ENCODE results near the gene ARHGAP33. TPM values are rescaled to one million over a fixed set of nuclear protein-coding genes. Genes with fewer than 3 reads are reported as not detected.
A peak's percentile ranks its signal among the peaks of the same experiment; 100 is the strongest.

ARHGAP33 gene
- polyA plus RNA-seq, 1 of the 3 experiments (the other 2 are of a cell fraction) = 7.8 TPM

DNA sequence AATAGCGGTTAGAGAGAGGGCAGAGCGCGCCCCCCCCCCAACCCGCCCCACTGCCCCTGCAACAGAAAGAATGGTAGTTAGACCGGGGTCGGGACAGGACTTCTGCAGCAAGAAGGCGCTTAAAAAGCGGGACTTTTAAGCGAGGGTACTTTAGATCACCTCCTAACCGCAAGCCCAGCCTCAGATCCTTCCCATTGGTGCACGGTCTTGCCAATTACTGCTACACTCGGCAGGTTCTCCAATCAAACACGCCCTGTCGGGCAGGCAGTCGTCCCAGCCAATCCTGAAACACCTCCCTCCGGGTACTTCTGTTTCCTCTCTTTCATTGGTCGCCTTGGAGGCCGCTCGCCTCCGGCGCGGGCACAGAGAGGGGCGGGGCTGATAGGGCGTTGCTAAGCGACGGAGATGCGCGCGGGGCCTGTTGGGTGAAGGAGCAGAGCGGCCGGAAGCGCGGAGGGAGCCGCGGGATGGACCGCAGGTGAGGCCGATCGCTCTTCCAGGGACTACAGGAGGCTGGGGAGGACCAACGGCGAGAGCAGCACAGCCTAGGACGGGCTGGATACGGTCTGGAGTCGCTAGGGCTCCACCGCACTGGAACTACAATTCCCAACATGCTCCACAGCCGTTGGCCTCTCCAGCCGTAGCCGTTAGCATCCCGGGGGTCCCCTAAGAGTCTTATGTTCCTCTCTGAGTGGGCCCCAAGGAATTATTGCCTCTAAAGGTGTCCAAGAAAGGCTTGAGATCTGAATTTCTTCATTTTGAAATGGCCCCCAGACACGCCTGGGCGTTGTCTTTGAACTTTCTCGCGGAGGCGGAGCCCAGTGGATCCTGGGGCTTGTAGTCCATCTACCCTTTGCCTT is 17.4 kb upstream of the ARHGAP33 start, which contains the start of gene PROSER3 (continued):
- TF ChIP-seq, protein P1, sequence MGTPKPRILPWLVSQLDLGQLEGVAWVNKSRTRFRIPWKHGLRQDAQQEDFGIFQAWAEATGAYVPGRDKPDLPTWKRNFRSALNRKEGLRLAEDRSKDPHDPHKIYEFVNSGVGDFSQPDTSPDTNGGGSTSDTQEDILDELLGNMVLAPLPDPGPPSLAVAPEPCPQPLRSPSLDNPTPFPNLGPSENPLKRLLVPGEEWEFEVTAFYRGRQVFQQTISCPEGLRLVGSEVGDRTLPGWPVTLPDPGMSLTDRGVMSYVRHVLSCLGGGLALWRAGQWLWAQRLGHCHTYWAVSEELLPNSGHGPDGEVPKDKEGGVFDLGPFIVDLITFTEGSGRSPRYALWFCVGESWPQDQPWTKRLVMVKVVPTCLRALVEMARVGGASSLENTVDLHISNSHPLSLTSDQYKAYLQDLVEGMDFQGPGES (IDR thresholded peaks at IDR 0.05; ENCODE audit: low read depth, low read length) = peak; percentile 97
- TF ChIP-seq, protein P2, sequence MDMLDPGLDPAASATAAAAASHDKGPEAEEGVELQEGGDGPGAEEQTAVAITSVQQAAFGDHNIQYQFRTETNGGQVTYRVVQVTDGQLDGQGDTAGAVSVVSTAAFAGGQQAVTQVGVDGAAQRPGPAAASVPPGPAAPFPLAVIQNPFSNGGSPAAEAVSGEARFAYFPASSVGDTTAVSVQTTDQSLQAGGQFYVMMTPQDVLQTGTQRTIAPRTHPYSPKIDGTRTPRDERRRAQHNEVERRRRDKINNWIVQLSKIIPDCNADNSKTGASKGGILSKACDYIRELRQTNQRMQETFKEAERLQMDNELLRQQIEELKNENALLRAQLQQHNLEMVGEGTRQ (IDR thresholded peaks at IDR 0.05; ENCODE audit: borderline replicate concordance, low read depth, low read length) = no peak
- peak; percentile 80 for TF ChIP-seq YY1 (IDR thresholded peaks at IDR 0.05; ENCODE audit: low read depth)
- TF ChIP-seq, protein P3, sequence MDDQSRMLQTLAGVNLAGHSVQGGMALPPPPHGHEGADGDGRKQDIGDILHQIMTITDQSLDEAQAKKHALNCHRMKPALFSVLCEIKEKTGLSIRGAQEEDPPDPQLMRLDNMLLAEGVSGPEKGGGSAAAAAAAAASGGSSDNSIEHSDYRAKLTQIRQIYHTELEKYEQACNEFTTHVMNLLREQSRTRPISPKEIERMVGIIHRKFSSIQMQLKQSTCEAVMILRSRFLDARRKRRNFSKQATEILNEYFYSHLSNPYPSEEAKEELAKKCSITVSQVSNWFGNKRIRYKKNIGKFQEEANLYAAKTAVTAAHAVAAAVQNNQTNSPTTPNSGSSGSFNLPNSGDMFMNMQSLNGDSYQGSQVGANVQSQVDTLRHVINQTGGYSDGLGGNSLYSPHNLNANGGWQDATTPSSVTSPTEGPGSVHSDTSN (IDR thresholded peaks at IDR 0.05) = peak; percentile 99
- TF ChIP-seq SMC3 (IDR thresholded peaks at IDR 0.05; ENCODE audit: low read depth, low read length) = no peak
- no peak for TF ChIP-seq FOSL2 (IDR thresholded peaks at IDR 0.05; ENCODE audit: borderline replicate concordance, low read depth)
- no peak for TF ChIP-seq SIN3A (IDR thresholded peaks at IDR 0.05; ENCODE audit: borderline replicate concordance, low read depth, low read length)
- no peak for TF ChIP-seq MEF2A (IDR thresholded peaks at IDR 0.05; ENCODE audit: borderline replicate concordance, low read depth)
- TF ChIP-seq, protein P4, sequence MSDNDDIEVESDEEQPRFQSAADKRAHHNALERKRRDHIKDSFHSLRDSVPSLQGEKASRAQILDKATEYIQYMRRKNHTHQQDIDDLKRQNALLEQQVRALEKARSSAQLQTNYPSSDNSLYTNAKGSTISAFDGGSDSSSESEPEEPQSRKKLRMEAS (IDR thresholded peaks at IDR 0.05; ENCODE audit: low read depth) = 0 out of 2 replicates have a peak, but pooled peaks have one; percentile 9
- peak; percentile 59 for TF ChIP-seq GABPA (IDR thresholded peaks at IDR 0.05; ENCODE audit: low read depth)
- TF ChIP-seq GATA2 (CRISPR knock-in tag; IDR thresholded peaks at IDR 0.05) = no peak
- TF ChIP-seq TEAD4 (IDR thresholded peaks at IDR 0.05; ENCODE audit: borderline replicate concordance, insufficient read depth) = no peak
- no peak; the same call in 1 of the 2 replicates for TF ChIP-seq RCOR1 (IDR thresholded peaks at IDR 0.05; ENCODE audit: low read length)
- no peak for TF ChIP-seq RAD21 (IDR thresholded peaks at IDR 0.05; ENCODE audit: low read length)
- TF ChIP-seq NFIC (IDR thresholded peaks at IDR 0.05; ENCODE audit: borderline replicate concordance) = no peak
- TF ChIP-seq FOXM1 (IDR thresholded peaks at IDR 0.05; ENCODE audit: low read depth) = peak; percentile 68; the same call in 1 of the 2 replicates
- TF ChIP-seq FOXJ3 (CRISPR knock-in tag; IDR thresholded peaks at IDR 0.05) = no peak
- TF ChIP-seq, protein P5, sequence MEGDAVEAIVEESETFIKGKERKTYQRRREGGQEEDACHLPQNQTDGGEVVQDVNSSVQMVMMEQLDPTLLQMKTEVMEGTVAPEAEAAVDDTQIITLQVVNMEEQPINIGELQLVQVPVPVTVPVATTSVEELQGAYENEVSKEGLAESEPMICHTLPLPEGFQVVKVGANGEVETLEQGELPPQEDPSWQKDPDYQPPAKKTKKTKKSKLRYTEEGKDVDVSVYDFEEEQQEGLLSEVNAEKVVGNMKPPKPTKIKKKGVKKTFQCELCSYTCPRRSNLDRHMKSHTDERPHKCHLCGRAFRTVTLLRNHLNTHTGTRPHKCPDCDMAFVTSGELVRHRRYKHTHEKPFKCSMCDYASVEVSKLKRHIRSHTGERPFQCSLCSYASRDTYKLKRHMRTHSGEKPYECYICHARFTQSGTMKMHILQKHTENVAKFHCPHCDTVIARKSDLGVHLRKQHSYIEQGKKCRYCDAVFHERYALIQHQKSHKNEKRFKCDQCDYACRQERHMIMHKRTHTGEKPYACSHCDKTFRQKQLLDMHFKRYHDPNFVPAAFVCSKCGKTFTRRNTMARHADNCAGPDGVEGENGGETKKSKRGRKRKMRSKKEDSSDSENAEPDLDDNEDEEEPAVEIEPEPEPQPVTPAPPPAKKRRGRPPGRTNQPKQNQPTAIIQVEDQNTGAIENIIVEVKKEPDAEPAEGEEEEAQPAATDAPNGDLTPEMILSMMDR (IDR thresholded peaks at IDR 0.05) = no peak
